Keratinocyte (primary cell): ENCODE results near the gene WDR74. TPM values are rescaled to one million over a fixed set of nuclear protein-coding genes. Genes with fewer than 3 reads are reported as not detected.
A peak's percentile ranks its signal among the peaks of the same experiment; 100 is the strongest.
"Not testable (repeated sequence)": the region's sequence is repeated elsewhere in the genome, so short reads cannot be mapped to it uniquely, and the experiment has no call there.

ENCODE experiments used
- DNase-seq: peaks from one replicate; pipeline ENCODE4 v3.0.0-alpha.2; 2011; ENCODE audit warnings: low read depth, missing footprints, low spot score
- FAIRE-seq: peaks from 2 replicates; lab custom pipeline; 2011; peaks lifted over from hg19 to GRCh38; lab: Jason Lieb, UNC
- H2AFZ ChIP-seq: 2 replicates; pipeline ENCODE4 v1.6.0; 2012; ENCODE audit warnings: low read length, control low read depth, inconsistent platforms; ENCODE audit not compliant: control insufficient read depth
- H3K27ac ChIP-seq: 2 replicates; pipeline ENCODE4 v1.5.1; 2011; ENCODE audit warnings: low read length; ENCODE audit not compliant: control insufficient read depth, insufficient read depth
- H3K27me3 ChIP-seq: 3 replicates; pipeline ENCODE4 v1.6.0; 2011; ENCODE audit warnings: low read length; ENCODE audit not compliant: control insufficient read depth, insufficient read depth; ENCODE audit errors: extremely low read depth
- H3K36me3 ChIP-seq, 2 experiments: 2 replicates in 1 of 2; 3 replicates in 1 of 2; pipeline ENCODE4 v1.5.1; 2011; ENCODE audit warnings: low read length in 2 of 2, mild to moderate bottlenecking in 1 of 2; ENCODE audit not compliant: control insufficient read depth in 2 of 2, insufficient read depth in 2 of 2; ENCODE audit errors: extremely low read depth in 1 of 2
- H3K4me1 ChIP-seq: 3 replicates; pipeline ENCODE4 v1.5.1; 2011; ENCODE audit warnings: low read length; ENCODE audit not compliant: control insufficient read depth, insufficient read depth; ENCODE audit errors: extremely low read depth
- H3K4me2 ChIP-seq: 3 replicates; pipeline ENCODE4 v1.6.0; 2011; ENCODE audit warnings: low read depth, low read length; ENCODE audit not compliant: control insufficient read depth, insufficient read depth; ENCODE audit errors: extremely low read depth
- H3K4me3 ChIP-seq, 3 experiments: fragments of 200-600 bp in 1 of 3; sonication (generic) in 1 of 3; 2 replicates in 2 of 3; 3 replicates in 1 of 3; pipeline ENCODE4 v1.5.1; 2011 to 2016; ENCODE audit warnings: low read length in 3 of 3, mild to moderate bottlenecking in 3 of 3, control low read depth in 2 of 3, inconsistent platforms in 1 of 3, low read depth in 1 of 3, mixed read lengths in 1 of 3, mixed run types in 1 of 3, moderate library complexity in 1 of 3; ENCODE audit not compliant: control insufficient read depth in 2 of 3, insufficient read depth in 2 of 3; ENCODE audit errors: extremely low read depth in 1 of 3
- H3K79me2 ChIP-seq: 2 replicates; pipeline ENCODE4 v1.6.0; 2012; ENCODE audit warnings: low read length; ENCODE audit not compliant: control insufficient read depth, insufficient read depth
- H3K9ac ChIP-seq: 3 replicates; pipeline ENCODE4 v1.6.0; 2011; ENCODE audit warnings: low read length; ENCODE audit not compliant: control insufficient read depth, insufficient read depth; ENCODE audit errors: extremely low read depth
- H3K9me1 ChIP-seq: 3 replicates; pipeline ENCODE4 v1.6.0; 2011; ENCODE audit warnings: low read length; ENCODE audit not compliant: control insufficient read depth, insufficient read depth; ENCODE audit errors: extremely low read depth
- H3K9me3 ChIP-seq: 2 replicates; pipeline ENCODE4 v1.5.1; 2012; ENCODE audit warnings: low read depth, low read length; ENCODE audit not compliant: control insufficient read depth
- H4K20me1 ChIP-seq: 3 replicates; pipeline ENCODE4 v1.6.0; 2011; ENCODE audit warnings: low read length; ENCODE audit not compliant: control insufficient read depth, insufficient read depth; ENCODE audit errors: extremely low read depth
- EZH2 ChIP-seq: IDR thresholded peaks from one replicate; pipeline ENCODE4 v1.6.1; 2012; ENCODE audit warnings: inconsistent platforms, mild to moderate bottlenecking, low read length, moderate library complexity
- dilution Hi-C: fragments of 300-500 bp; cut with MboI; formaldehyde crosslinking; loops from one replicate; pipeline ENCODE4 v1.7.0; 2020; ENCODE audit warnings: low sequenced_read_pairs; ENCODE audit not compliant: extremely low pct_ligation_motif_present
- polyA plus RNA-seq, 5 experiments: library from polyadenylated mRNA; depleted of rRNA in 3 of 5; stranded (reverse) in 3 of 5; stranded (forward) in 1 of 5; unstranded in 1 of 5; fragments of >200 nt; gene quantifications; 1 replicate in 1 of 5; 2 replicates in 3 of 5; 3 replicates in 1 of 5; pipeline versions ENCODE4 v1.2.1 to v1.2.3, GENCODE V29; 2011 to 2012; ENCODE audit warnings: missing spikeins in 2 of 5, low read depth in 1 of 5, low replicate concordance in 1 of 5
- TF ChIP-seq, protein P1 (sequence below), 3 experiments: IDR thresholded peaks in 1 of 3; conservative IDR thresholded peaks in 1 of 3; optimal IDR thresholded peaks in 1 of 3; 2 replicates in 2 of 3; 3 replicates in 1 of 3; pipeline versions ENCODE3 to v1.5.1; 2011; ENCODE audit warnings: low read length in 3 of 3, mild to moderate bottlenecking in 3 of 3, moderate library complexity in 2 of 3, control low read depth in 1 of 3, inconsistent platforms in 1 of 3; ENCODE audit not compliant: insufficient read depth in 2 of 3; ENCODE audit errors: extremely low read depth in 1 of 3

The WDR74 gene
- polyA plus RNA-seq, 1 donor (not counting 4 experiments of a cell fraction or from before 2014, with no cell fraction given), result 44.5 TPM

DNA sequence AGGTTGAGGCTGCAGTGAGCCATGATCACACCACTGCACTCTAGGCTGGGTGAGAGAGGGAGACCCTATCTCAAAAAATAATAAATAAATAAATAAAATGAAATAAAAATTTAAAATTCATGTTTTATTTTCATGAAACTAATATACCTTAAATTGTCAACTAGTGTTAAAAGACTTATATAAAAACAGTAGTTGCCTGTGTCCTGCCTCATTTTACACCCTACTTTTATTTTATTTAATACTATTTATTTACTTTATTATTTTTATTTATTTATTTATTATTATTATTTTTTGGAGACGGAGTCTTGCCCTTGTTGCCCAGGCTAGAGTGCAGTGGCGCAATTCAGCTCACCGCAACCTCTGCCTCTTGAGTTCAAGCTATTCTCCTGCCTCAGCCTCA lies 4.8 kb upstream of the WDR74 start:
- no peak overlapping the region for H3K4me2 ChIP-seq
- peaks cover 14% of the 10 kb centered on the region for H3K4me1 ChIP-seq
- H3K27ac ChIP-seq, result no peak overlapping the region
- FAIRE-seq (no peak), DNase-seq (no peak)
- no peak overlapping the region for H3K4me3 ChIP-seq
- no peak overlapping the region for H2AFZ ChIP-seq
- no peaks in the 10 kb centered on the region for H3K9me3 ChIP-seq
- no peaks in the 10 kb centered on the region for H3K9me1 ChIP-seq
- H3K27me3 ChIP-seq, result no peaks in the 10 kb centered on the region
- H3K36me3 ChIP-seq, result no peaks in the 10 kb centered on the region
- dilution Hi-C loops, result no loop called here
- H4K20me1 ChIP-seq, result no peaks in the 10 kb centered on the region
- no peak for TF ChIP-seq EZH2
- TF ChIP-seq, protein P1, sequence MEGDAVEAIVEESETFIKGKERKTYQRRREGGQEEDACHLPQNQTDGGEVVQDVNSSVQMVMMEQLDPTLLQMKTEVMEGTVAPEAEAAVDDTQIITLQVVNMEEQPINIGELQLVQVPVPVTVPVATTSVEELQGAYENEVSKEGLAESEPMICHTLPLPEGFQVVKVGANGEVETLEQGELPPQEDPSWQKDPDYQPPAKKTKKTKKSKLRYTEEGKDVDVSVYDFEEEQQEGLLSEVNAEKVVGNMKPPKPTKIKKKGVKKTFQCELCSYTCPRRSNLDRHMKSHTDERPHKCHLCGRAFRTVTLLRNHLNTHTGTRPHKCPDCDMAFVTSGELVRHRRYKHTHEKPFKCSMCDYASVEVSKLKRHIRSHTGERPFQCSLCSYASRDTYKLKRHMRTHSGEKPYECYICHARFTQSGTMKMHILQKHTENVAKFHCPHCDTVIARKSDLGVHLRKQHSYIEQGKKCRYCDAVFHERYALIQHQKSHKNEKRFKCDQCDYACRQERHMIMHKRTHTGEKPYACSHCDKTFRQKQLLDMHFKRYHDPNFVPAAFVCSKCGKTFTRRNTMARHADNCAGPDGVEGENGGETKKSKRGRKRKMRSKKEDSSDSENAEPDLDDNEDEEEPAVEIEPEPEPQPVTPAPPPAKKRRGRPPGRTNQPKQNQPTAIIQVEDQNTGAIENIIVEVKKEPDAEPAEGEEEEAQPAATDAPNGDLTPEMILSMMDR (optimal IDR thresholded peaks at IDR 0.05 in 1 of 3, IDR thresholded peaks at IDR 0.05 in 1 of 3, conservative IDR thresholded peaks at IDR 0.05 in 1 of 3; ENCODE audit: extremely low read depth in 1 of 3, insufficient read depth in 2 of 3, low read length in 3 of 3), result no peak
- no peak overlapping the region for H3K9ac ChIP-seq
- peaks cover 2% of the 10 kb centered on the region for H3K79me2 ChIP-seq

DNA sequence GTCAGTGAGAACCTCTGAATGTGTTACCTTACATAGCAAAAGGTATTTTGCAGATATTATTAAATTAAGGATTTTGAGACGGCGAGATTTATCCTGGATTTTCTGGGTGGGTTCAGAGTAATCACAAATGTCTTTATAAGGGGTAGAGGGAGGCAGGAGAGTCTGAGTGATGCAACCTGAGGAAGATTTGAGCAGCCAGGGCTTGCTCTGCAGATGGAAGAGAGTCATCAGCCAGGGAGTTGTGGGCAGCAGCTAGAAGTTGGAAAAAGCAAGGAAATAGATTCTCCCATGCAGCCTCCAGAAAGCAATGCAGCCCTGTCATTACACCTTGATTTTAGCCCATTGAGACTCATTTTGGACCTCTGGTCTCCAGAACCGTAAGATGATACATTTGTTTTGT lies 4.1 kb upstream of the WDR74 start:
- H3K4me3 ChIP-seq, result no peak overlapping the region
- H3K36me3 ChIP-seq, result no peaks in the 10 kb centered on the region
- peaks cover 9% of the 10 kb centered on the region for H3K79me2 ChIP-seq
- H3K9ac ChIP-seq, result no peak overlapping the region
- H3K4me2 ChIP-seq, result no peak overlapping the region
- TF ChIP-seq, protein P1 (optimal IDR thresholded peaks at IDR 0.05 in 1 of 3, IDR thresholded peaks at IDR 0.05 in 1 of 3, conservative IDR thresholded peaks at IDR 0.05 in 1 of 3; ENCODE audit: extremely low read depth in 1 of 3, insufficient read depth in 2 of 3, low read length in 3 of 3), result no peak
- no peak for TF ChIP-seq EZH2
- no peak overlapping the region for H3K27ac ChIP-seq
- H3K27me3 ChIP-seq, result no peaks in the 10 kb centered on the region
- H4K20me1 ChIP-seq, result no peaks in the 10 kb centered on the region
- H2AFZ ChIP-seq, result no peak overlapping the region
- H3K9me1 ChIP-seq, result no peaks in the 10 kb centered on the region
- no peak for DNase-seq
- no peak for FAIRE-seq
- dilution Hi-C loops, result no loop called here
- H3K4me1 ChIP-seq, result peaks cover 14% of the 10 kb centered on the region
- no peaks in the 10 kb centered on the region for H3K9me3 ChIP-seq

DNA sequence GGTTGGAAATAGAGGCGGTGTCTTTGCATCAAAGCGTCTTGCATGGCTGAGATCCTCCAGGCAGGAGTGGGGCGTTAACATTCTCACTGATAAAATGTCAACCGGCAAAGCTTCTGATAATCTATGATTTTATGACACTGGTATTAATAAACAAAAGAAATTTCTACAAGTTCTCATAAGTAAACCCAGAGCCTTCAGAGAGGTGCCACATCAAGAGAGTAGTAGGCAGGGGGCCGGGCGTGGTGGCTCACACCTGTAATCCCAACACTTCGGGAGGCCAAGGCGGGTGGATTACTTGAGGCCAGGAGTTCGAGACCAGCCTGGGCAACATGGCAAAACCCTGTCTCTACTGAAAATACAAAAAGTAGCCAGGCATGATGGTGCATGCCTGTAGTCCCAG lies 3.5 kb upstream of the WDR74 start:
- H3K36me3 ChIP-seq, result not testable (repeated sequence)

More for the DNA sequence above, 3.5 kb upstream of the WDR74 start:
- H4K20me1 ChIP-seq, H3K27me3 ChIP-seq, dilution Hi-C loops, H3K9me1 ChIP-seq, DNase-seq, FAIRE-seq, H3K9me3 ChIP-seq: not testable (repeated sequence)
- peak overlapping the region; percentile 87 for H3K9ac ChIP-seq
- peak overlapping the region in 1 of 3 experiments; percentile 62 for H3K4me3 ChIP-seq
- peak overlapping the region; percentile 91 for H3K4me2 ChIP-seq
- peak overlapping the region; percentile 93 for H2AFZ ChIP-seq
- H3K79me2 ChIP-seq, result peaks cover 15% of the 10 kb centered on the region
- H3K4me1 ChIP-seq, result peaks cover 14% of the 10 kb centered on the region
- peak overlapping the region; percentile 99 for H3K27ac ChIP-seq
